ENCODE results near the gene SPINK7. TPM values are rescaled to one million over a fixed set of nuclear protein-coding genes. Genes with fewer than 3 reads are reported as not detected.

Gene SPINK7
- total and polyA plus RNA-seq, 2 of the 4 experiments (the other 2 are of a cell fraction), result not detected

- POLR2A ChIA-PET (ENCODE audit: unreplicated experiment), result no interaction called here
- no peaks in the 10 kb centered on the region for H3K4me1 ChIP-seq (ENCODE audit: control insufficient read depth, insufficient read depth, low read length)
Measured at GRCh38 chr5:148342371-148343045, 30.3 kb downstream of the SPINK7 start.

More at GRCh38 chr5:148342371-148343045, 30.3 kb downstream of the SPINK7 start:
- no peak overlapping the region for H2BK120ac ChIP-seq (ENCODE audit: low read depth, low read length)
- H4K8ac ChIP-seq (ENCODE audit: low read depth in 2 of 2, low read length in 2 of 2), result no peak overlapping the region
- H2AFZ ChIP-seq (replicated peaks; ENCODE audit: low read length, poor library complexity), result no peak overlapping the region
- H3K18ac ChIP-seq (ENCODE audit: low read depth, low read length), result no peak overlapping the region
- no peak overlapping the region for H4K91ac ChIP-seq (ENCODE audit: insufficient read depth, low read depth, low read length)
- H3K56ac ChIP-seq (ENCODE audit: extremely low read depth, insufficient read depth, low read length), result no peak overlapping the region
- no peak for DNase-seq
- CTCF ChIA-PET, result no interaction called here
- no peak overlapping the region for H2AK9ac ChIP-seq (replicated peaks; ENCODE audit: low read depth, low read length, poor library complexity)
- H4K20me1 ChIP-seq (ENCODE audit: insufficient read depth, low read length), result no peaks in the 10 kb centered on the region
- H2BK20ac ChIP-seq (ENCODE audit: low read depth, low read length), result no peak overlapping the region
- no TSS peak for BruUV-seq (replicated peaks)
- H3K4me2 ChIP-seq (ENCODE audit: low read depth, low read length), result no peak overlapping the region
- WGBS, 2 experiments (ENCODE audit: extremely low coverage in 2 of 2, insufficient read length in 1 of 2), result no CpG with 5 or more reads among the region's 2 CpGs
- no peak overlapping the region for H3K23ac ChIP-seq (ENCODE audit: low read depth, low read length)
- no peak overlapping the region for H2BK15ac ChIP-seq (ENCODE audit: low read depth, low read length)
- H3K9me3 ChIP-seq (ENCODE audit: control insufficient read depth, insufficient read depth, low read length), result no peaks in the 10 kb centered on the region
- intact Hi-C loops (cut with micrococcal nuclease) (no loop called here), in situ Hi-C loops (cut with MboI; ENCODE audit: low sequenced_read_pairs) (no loop called here), dilution Hi-C loops (cut with HindIII; ENCODE audit: low sequenced_read_pairs, unreplicated experiment) (no loop called here)
- H3K79me1 ChIP-seq (ENCODE audit: low read depth in 1 of 2, low read length in 2 of 2), result no peaks in the 10 kb centered on the region
- TF ChIP-seq MXI1 (IDR thresholded peaks at IDR 0.05; ENCODE audit: borderline replicate concordance, low read depth, low read length) (no peak), BHLHE40 (IDR thresholded peaks at IDR 0.05; ENCODE audit: low read depth, low read length) (no peak), RCOR1 (IDR thresholded peaks at IDR 0.05; ENCODE audit: insufficient replicate concordance, low read length) (no peak), CEBPB (IDR thresholded peaks at IDR 0.05; ENCODE audit: low read depth, low read length) (no peak), SMC3 (IDR thresholded peaks at IDR 0.05; ENCODE audit: low read depth, low read length) (no peak), FOS (IDR thresholded peaks at IDR 0.05; ENCODE audit: low read depth, low read length) (no peak), CHD1 (IDR thresholded peaks at IDR 0.05; ENCODE audit: low read depth, low read length) (no peak)
- no peak overlapping the region for H2BK5ac ChIP-seq (ENCODE audit: low read depth, low read length, poor library complexity, severe bottlenecking)
- no peaks in the 10 kb centered on the region for H3K36me3 ChIP-seq (ENCODE audit: control insufficient read depth, insufficient read depth, low read length)
- no peaks in the 10 kb centered on the region for H3K27me3 ChIP-seq (ENCODE audit: control insufficient read depth, insufficient read depth, low read length)
- H3K4me3 ChIP-seq (ENCODE audit: insufficient read depth, low read depth, low read length), result no peak overlapping the region
- H3K27ac ChIP-seq (ENCODE audit: insufficient read depth, low read length), result no peak overlapping the region
- H3K9ac ChIP-seq (ENCODE audit: low read depth, low read length), result no peak overlapping the region
- H3K14ac ChIP-seq (replicated peaks; ENCODE audit: low read depth, low read length), result no peak overlapping the region
- no peak for ATAC-seq (ENCODE audit: low read depth)
- H2AK5ac ChIP-seq (ENCODE audit: low read depth, low read length), result no peak overlapping the region
- no peak overlapping the region for H3K4ac ChIP-seq (ENCODE audit: low read depth, low read length)
- no peaks in the 10 kb centered on the region for H3K9me1 ChIP-seq (ENCODE audit: insufficient read depth, low read length)
- H4K5ac ChIP-seq (ENCODE audit: low read depth, low read length), result no peak overlapping the region
